Measurements from ENCODE around the gene TSSC4.

Gene TSSC4

DNA sequence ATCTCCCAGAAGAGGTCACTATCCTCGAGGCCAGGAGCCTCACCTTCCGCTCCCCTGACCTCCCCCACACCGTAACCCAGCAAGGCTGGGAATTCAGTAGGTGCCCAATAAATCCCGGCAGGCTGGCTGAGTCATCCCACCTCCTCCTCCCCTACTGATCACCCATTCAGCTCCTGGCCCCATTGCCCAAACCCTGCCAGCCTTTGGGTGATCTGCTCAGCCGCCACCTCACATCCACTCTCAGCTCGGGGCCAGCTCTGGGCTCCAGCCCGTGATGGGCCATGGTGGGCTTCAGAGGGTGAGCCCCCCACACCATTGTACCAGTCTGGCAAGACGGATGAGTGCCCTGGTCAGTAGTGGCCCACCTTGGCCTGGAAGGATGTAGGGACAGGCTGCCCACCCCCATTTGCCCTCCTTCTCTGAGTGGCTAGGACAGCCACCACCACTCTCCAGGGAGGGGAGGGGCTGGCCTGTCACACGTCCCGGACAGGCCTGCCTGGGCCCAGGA is 35.5 kb downstream of the TSSC4 start:
- no peak for DNase-seq

DNA sequence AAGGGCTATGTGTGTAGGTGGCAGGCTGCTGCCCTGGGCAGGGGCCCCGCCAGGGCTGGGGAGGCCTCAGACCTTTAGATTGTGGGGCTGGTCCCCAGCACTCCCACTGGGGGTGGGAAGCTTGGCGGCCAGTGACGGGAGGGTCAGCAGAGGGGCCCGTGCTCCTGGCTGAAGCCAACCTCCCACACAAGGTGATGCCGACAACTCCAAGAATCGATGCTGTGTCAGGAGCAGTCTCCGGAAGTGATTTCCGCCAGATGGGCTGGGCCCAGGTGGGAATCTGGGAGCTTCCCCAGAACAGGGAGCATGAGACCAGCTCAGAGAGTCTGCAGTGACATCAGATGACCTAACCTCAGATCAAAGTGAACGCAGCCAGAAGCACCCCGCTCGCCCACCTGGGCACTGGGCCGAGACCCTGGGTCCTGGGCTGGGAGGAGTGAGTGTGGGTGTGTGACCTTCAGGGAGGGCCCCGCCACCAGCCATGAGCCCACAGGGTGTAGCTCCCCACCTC is 36.0 kb downstream of the TSSC4 start:
- DNase-seq: no peak

DNA sequence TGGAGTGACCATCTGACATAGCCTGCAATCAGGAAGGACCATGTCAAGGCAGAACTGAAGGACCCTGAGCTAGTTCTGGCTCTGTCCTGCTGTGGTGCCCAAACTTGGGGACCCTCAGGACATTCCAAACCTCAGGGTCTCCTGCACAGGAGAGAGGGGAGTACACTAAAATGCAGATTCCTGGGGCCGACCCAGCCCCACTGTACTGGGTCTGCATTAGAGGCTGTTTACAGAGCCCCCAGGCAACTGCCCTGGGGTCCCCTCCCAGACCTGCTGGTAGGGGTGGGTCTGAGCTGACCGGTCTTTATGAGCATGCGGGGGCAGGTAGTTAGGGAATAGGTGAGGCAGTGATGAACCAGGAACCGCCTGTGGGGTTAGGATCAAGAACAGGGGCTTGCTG is 37.0 kb downstream of the TSSC4 start:
- DNase-seq: no peak

DNA sequence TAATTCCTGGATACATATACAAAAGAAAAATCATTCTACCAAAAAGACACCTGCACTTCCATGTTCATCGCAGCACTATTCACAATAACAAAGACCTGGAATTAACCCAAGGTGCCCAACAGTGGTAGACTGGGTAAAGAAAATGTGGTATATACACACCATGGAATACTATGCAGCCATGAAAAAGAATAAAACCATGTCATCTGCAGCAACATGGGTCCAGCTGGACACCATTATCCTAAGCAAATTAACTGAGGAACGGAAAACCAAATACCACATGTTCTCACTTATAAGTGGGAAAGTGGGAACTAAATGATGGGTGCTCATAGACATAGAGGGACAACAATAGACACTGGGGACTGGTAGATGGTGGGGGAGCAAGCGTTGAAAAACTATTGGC is 39.3 kb downstream of the TSSC4 start:
- no peak for DNase-seq

DNA sequence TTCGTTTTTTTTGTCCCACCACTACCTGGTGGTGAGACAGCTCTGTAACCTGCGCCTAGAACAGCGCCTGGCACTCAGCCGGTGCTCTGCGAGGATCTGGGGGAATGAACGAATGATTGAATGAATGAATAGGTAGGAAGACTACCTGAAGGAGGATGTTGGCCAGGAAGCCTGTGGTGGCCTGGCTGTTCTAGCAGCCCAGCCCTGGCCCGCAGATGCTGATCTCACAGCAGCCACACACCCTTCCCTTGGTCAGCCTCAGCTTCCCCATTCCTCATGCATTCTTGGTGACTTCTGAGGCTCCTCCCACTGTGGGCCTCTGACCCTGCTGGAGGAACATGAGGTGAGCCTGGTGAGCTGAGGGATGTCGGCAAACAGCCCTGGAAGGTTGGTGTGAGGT is 40.1 kb downstream of the TSSC4 start:
- no peak for DNase-seq

DNA sequence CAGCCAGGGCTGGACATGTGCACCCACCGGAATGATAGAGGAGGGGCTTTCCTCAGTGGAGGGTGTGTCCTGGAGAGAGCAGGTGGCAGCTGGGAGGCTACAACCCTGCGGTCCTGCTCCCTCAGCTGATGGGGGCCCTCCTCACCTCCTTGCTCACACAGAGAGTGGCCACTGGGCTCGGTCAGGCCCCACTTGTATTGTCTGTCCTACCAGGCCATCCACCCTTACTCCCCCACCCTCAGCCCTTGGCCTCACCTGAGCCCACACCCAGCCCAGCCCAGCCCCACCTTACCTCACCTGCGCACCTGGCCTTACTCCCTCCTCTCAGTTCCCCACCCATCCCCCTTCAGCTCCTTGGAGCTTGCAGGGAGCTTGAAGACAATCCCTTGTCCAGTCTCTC is 40.6 kb downstream of the TSSC4 start:
- no peak for DNase-seq

DNA sequence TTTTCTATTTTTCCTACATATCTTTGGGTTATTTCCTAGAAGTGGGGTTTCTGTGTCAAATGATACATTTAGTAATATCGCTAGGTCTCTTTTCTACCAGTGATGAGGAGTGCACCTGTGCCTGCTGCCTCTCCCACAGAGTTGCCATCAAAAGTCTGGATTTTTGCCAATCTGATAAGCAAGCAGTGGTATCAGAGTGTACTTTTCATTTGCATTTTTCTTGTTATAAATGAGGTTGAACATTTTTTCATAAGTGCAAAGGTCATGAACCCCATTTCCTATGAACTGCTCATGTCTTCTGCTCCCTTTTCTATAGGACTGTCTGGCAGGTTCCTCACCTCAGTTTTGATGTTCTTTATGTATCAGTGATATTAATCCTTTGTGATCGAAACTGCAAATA is 42.0 kb downstream of the TSSC4 start:
- DNase-seq: no peak

DNA sequence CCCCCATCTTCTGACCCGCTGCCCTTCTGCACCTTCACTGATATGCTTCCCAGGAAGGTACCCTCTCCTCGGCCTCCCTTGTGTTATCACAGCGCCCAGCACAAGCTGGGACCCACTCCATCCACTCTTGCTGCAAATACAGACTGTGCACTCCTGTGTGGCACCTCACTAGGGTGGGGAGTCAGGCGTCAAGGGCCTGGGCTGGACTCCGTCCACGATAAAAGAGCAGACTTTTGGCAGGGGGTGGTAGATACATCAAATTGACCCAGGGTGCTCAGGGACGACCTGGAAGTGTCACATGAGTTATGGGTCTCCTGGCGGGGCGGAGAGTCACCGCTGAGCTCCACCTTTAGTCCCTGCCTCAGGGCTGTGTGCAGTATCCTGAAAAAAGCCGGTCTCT is 42.9 kb downstream of the TSSC4 start:
- no peak for DNase-seq

DNA sequence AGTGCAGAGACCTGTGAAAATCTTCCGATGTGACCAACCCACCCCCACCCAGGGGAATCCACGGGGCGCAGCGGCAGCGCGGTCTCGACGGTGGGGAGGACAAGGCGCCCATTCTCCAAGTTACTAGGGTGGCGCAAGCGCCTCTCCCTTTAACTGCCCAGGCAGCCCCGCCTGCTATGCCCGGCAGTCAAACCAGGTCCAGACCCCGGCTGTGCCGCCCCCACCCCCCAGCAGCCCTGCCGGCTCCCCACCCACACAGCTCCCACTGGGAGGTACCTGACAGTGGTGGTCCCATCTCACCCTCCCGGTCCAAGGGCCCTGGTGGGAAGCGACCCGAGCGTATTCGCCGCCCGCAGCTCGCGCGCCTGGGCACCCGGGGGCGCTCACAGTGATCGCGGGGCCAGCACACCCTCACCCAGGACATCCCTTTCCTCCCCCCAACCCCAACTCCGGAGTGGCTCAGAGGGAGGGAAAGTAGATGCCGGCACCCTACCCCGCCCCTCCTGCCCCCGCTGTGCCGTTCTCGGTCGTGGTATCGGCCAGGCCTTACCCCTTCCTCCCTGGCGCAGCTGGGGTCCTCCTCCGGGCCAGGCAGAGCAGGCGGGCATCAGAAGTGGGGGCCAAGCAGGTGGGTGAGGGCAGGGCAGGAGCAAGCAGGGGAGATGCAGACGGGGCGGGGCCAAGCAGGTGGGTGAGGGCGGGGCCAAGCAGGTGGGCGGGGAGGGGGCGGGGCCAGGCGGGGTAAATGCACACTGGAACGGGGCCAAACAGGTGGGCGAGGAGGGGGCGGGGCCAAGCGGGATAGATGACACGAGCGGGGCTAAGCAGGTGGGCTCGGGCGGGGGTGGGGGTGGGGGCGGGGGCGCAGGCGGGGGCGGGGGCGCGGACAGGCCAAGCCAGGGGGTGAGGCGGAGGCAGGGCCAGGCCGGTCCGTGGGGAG is 43.6 kb downstream of the TSSC4 start, which contains the start of gene TRPM5:
TSS of gene TRPM5 (minus strand) at position 634 of the 940 bp plus-strand sequence. CDS start 21,478 bp downstream, outside the sequence.
- DNase-seq: peak; percentile 69

DNA sequence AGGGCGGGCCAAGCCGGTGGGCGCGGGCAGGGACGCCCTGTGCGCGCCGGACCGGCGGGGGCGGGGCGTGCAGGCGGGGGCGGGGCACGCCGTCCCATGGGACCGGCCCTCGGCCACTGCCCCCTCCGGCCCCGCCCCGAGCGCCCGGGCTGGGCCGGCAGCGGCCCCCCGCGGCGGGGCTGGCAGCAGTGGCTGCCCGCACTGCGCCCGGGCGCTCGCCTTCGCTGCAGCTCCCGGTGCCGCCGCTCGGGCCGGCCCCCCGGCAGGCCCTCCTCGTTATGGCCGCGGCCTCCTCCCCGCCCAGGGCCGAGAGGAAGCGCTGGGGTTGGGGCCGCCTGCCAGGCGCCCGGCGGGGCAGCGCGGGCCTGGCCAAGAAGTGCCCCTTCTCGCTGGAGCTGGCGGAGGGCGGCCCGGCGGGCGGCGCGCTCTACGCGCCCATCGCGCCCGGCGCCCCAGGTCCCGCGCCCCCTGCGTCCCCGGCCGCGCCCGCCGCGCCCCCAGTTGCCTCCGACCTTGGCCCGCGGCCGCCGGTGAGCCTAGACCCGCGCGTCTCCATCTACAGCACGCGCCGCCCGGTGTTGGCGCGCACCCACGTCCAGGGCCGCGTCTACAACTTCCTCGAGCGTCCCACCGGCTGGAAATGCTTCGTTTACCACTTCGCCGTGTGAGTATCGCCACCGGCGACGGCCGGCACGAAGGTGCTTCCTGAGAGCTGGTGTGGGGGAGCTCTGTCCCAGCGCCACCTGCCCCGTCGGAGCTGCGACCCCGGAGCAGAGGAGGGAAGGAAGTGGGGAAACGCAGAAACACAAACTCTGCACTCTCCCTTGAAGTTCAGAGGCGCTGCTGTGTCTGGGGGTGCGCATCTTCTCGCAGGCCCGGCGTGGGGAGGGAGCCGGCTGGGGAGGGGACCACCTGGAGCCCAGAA is 44.5 kb downstream of the TSSC4 start, which contains the start of gene KCNQ1:
TSS of gene KCNQ1 (plus strand) at position 188 of the 925 bp plus-strand sequence. CDS start at position 279, 91 bp downstream.
- peak; percentile 69 for DNase-seq

DNA sequence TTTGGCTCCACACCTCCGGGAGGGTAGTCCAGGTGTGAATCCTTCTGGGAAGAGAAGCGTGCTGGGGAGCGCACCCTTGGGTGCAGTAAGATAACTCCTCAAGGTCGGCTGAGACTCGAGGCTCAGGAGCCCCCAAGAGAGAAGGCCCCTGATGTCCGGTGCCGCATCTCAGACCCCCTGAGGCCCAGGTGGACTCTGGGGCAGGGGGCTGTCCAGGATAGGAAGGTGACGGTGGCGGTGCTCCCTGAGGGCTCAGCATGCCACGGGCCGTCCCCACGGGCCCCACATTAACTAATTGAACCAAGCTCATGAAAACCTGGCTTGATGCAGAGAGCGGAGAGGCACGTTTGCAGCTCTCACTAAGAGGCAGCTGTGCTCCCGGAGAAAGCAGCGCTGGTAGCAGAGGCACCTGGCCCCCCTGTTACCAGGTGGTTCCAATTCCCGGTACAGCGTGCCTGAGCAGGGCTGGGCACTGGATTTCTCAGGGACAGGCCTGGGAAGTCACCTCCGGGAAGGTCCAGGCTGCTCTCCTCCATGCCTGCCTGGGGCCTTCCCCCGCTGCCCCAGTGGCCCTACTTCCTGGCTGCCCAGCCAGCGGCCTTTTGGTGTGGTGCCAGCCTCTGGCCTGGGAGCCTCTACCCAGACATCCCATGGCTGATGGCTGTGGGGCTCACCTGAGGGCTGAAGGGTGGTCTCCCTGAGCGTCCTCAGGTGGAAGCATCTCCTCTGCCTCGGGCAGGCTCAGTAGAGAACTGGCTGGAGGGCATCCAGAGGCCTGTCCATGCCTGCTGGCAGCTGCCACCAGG is 45.4 kb downstream of the TSSC4 start:
- peak; percentile 9 for DNase-seq

DNA sequence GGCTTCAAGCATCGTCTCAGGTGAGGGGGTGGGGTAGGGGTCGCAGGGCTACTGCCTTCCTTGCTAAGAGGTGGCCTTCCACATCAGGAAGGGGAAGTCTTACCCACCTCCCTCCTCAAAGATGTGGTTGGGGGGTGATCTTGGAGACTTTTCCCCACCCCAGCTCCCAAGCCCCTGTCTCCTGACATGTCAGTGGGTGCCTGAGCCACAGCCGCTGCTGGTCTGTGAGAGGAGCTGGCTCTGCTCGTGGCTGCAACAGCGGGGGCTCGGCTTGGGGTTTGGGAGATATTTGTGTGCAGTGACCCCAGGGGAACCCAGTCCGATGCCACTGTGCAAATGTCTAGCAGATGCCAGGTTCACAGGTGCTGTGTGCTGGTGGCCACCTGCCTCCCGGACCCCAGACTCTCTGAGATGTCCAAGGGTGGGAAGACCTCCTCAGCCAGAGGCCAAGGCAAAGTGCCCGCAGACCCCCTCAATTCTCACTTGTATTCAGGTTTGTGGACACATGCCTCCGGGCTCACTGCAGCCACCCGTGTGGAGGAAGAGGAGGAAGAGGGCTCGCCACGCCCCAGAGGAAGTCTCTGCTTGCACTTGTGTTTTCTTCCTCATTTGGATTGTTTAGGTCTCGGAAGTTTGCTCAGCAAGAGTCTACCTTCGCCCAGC is 46.2 kb downstream of the TSSC4 start:
- DNase-seq: no peak

DNA sequence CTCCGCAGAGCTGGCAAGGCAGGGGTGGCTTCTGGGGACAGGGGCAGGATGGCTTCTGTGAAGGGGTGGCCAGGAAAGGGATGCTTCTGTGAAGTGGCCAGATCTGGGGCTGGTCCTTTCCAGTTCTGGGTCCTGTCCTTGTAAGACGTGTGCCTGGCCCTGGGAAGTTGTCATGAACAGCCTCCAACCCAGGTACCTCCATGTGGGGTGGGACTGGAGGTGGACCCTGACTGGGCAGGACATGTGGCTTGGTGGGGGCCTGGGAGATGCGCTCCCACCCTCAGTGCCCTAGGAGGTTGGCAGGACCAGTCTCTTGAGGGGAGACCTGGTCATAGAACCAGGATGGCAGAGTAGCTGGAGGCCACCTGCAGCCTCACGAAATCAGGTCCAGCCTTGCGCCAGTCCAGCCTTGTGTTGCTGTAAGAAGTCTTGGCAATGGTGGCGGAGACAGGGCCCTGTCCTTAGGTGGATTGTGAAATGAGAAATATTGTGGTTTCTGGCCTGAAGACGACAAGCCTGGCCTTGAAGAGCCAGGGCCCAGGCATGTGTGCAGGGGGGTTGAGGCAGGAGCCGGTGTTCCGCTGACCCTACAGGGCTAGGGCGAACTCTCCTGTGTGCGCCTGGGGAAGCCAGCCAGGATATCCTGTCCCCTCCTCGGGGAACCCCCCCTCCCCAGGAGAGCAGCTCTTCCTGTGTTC is 46.9 kb downstream of the TSSC4 start:
- DNase-seq: no peak

DNA sequence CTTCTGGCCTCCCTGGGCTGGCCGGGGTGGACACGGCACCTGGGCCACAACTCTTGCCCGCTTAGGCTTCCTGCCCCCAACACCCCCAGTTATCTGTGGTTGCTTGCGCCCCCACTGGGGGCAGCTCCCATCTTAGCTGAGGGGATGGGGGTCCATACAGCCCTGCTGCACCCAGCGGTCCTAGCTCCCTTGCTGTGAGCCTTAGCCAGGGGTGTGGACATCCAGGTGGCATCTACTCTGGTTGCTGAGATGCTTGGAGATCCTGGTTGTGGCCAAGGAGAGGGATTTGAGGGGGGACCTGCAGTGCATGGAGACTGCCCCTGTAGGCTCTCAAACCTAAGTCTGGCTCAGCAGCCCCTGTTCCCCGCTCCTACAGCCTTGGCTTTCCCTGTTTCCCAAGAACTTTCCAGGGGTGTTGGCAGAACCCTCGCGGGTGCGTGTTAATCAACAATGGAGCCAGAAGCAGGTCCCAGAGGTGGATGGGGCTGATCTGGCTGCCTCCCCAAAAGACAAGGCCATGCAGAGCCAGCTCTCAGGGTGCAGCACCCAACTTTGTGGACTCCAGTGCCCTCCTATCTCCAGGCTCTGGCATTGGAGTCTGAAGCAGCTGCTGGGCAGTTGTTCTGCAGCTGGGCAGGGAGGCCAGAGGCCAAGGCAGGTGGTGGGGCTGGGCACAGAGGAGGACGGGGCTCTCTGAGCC is 47.6 kb downstream of the TSSC4 start:
- no peak for DNase-seq

DNA sequence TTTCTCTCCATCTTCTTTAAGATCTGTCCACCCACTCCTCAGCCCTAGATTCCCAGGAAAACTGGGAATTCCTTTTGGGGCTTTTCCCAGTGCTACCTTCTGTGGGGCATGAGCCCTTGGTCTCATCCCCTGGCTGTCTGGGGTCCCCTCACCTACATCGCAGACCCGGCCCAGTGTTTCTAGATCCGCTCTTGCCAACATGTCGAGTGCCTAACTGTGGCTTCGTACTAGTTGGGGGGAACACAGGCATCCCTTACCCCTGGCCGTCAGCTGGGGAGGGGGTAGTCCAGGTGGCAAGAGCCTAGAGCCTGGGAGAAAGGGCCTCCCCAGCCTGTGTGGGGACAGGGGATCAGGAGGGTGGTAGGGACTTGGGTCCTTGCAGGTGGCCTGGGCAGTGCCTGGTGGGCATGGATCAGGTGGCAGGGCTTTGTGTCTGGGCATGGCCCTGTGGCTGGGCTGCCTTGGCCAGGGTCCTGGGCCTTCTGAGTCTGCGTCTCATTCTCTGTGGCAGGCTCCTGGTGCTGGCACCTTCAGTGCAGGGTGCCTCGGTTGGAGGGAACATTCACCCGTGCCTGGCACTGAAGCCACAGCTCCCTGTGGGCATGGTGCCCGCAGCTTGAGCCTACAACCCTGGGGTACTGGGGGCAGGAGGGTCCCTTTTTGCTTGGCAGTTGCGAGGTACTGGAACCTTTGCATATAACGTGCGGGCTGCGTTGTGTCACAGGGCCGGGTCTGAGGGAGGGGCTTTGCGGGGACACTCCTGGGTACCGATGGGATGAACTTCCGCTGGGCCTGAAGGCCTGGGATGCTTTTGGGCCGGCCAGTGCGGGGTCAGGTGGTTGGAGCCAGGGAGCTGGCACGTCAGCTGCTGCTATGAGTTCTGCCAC is 48.4 kb downstream of the TSSC4 start:
- no peak for DNase-seq

DNA sequence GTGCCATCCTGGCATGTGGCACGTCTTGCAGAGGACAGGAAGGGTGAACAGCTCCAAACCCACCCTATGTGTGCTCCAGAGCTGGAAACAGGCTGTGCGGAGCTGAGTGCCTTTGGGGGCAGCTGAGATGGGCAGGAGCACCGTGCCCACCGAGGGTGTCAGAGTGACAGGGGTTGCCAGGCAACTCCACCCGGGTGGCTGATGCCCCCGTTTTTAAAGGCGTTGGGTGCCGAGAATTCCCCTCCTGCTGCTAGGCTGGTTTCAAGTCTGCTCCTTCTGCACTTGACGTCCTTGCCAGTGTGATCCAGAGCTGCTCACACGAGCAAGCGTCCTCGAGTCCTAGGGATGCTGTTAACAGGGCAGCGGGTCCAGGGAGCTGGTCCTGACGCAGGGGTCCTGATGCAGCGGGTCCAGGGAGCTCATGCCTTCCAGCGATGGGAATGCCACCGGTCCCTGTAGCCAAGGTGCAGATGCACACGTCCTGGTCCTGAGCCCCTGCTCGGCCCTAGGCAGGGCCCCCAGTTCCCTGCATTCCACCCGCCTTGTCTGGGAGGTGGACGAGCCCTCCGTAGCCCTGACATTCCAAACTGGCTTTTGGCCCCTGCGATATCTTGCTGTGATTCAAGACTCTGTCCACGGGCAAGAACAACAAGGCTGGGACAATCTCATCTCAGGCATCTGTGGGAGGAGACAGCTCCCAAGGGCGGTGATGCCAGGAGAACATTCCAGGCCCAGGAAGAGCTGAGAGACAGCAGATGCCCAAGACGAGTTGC is 49.2 kb downstream of the TSSC4 start:
- no peak for DNase-seq

DNA sequence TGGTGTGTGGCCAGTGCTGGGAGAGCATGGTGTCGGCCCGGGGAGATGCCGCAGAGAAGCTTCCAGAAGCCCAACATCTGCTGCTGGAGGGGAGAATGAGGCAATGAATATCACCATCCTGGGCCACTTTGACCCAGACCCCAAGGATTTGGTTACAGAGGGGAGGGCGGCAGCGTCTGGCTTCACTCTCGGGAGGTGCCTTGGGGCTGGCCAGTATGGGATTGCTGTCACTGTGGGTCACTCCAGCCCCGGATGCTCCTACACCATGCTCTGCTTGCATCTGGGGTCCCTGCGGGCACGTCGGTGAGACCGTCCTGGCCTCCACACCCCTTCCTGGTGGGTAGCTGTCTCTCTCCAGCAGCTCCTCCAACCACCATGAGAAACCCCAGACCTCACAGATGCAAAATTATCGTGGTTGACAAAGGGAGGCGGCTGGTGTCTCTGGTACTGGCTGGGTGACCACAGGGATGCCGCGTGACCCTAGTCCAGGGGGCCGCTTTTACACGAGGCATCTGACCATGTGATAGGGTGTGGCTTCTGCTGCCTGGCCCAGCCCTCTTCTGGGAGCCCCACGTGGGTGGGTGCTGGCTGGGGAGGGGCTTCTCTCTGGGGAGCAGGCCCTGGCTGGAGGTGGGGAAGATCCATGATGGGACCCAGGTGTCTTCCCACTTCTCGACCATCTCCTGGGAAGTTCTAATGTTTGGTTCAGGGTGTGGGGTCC is 49.9 kb downstream of the TSSC4 start:
- DNase-seq: no peak

DNA sequence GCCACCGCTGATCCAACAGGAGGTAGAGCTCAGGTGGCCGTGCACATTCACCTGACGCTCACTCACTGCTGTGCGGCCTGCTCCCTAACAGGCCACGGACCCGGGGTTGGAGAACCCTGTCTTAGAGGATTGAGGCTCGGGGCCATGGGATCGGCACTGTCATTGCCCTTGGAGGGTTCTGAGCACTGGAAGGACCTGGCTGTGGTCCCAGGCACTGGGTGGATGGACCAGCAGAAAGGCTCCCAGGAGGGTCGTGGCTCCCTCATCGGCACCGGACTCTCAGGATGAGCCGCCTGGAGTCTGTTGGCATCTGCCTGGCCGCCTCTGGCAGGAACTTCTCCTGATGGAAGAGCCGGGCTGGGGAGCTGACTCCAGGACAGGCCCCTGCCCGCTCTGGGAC is 50.8 kb downstream of the TSSC4 start:
- no peak for DNase-seq

Data from NCI-H2029 (cell line).